Keratinocyte (primary cell): ENCODE results near the gene VAMP5. TPM values are rescaled to one million over a fixed set of nuclear protein-coding genes. Genes with fewer than 3 reads are reported as not detected.
"Not testable (repeated sequence)": the region's sequence is repeated elsewhere in the genome, so short reads cannot be mapped to it uniquely, and the experiment has no call there.

Source experiments
- DNase-seq: peaks from one replicate; pipeline ENCODE4 v3.0.0-alpha.2; 2011; ENCODE audit warnings: low read depth, missing footprints, low spot score
- FAIRE-seq: peaks from 2 replicates; lab custom pipeline; 2011; peaks lifted over from hg19 to GRCh38; lab: Jason Lieb, UNC
- H2AFZ ChIP-seq: 2 replicates; pipeline ENCODE4 v1.6.0; 2012; ENCODE audit warnings: low read length, control low read depth, inconsistent platforms; ENCODE audit not compliant: control insufficient read depth
- H3K27ac ChIP-seq: 2 replicates; pipeline ENCODE4 v1.5.1; 2011; ENCODE audit warnings: low read length; ENCODE audit not compliant: control insufficient read depth, insufficient read depth
- H3K27me3 ChIP-seq: 3 replicates; pipeline ENCODE4 v1.6.0; 2011; ENCODE audit warnings: low read length; ENCODE audit not compliant: control insufficient read depth, insufficient read depth; ENCODE audit errors: extremely low read depth
- H3K36me3 ChIP-seq, 2 experiments: 2 replicates in 1 of 2; 3 replicates in 1 of 2; pipeline ENCODE4 v1.5.1; 2011; ENCODE audit warnings: low read length in 2 of 2, mild to moderate bottlenecking in 1 of 2; ENCODE audit not compliant: control insufficient read depth in 2 of 2, insufficient read depth in 2 of 2; ENCODE audit errors: extremely low read depth in 1 of 2
- H3K4me1 ChIP-seq: 3 replicates; pipeline ENCODE4 v1.5.1; 2011; ENCODE audit warnings: low read length; ENCODE audit not compliant: control insufficient read depth, insufficient read depth; ENCODE audit errors: extremely low read depth
- H3K4me2 ChIP-seq: 3 replicates; pipeline ENCODE4 v1.6.0; 2011; ENCODE audit warnings: low read depth, low read length; ENCODE audit not compliant: control insufficient read depth, insufficient read depth; ENCODE audit errors: extremely low read depth
- H3K4me3 ChIP-seq, 3 experiments: fragments of 200-600 bp in 1 of 3; sonication (generic) in 1 of 3; 2 replicates in 2 of 3; 3 replicates in 1 of 3; pipeline ENCODE4 v1.5.1; 2011 to 2016; ENCODE audit warnings: low read length in 3 of 3, mild to moderate bottlenecking in 3 of 3, control low read depth in 2 of 3, inconsistent platforms in 1 of 3, low read depth in 1 of 3, mixed read lengths in 1 of 3, mixed run types in 1 of 3, moderate library complexity in 1 of 3; ENCODE audit not compliant: control insufficient read depth in 2 of 3, insufficient read depth in 2 of 3; ENCODE audit errors: extremely low read depth in 1 of 3
- H3K79me2 ChIP-seq: 2 replicates; pipeline ENCODE4 v1.6.0; 2012; ENCODE audit warnings: low read length; ENCODE audit not compliant: control insufficient read depth, insufficient read depth
- H3K9ac ChIP-seq: 3 replicates; pipeline ENCODE4 v1.6.0; 2011; ENCODE audit warnings: low read length; ENCODE audit not compliant: control insufficient read depth, insufficient read depth; ENCODE audit errors: extremely low read depth
- H3K9me1 ChIP-seq: 3 replicates; pipeline ENCODE4 v1.6.0; 2011; ENCODE audit warnings: low read length; ENCODE audit not compliant: control insufficient read depth, insufficient read depth; ENCODE audit errors: extremely low read depth
- H3K9me3 ChIP-seq: 2 replicates; pipeline ENCODE4 v1.5.1; 2012; ENCODE audit warnings: low read depth, low read length; ENCODE audit not compliant: control insufficient read depth
- H4K20me1 ChIP-seq: 3 replicates; pipeline ENCODE4 v1.6.0; 2011; ENCODE audit warnings: low read length; ENCODE audit not compliant: control insufficient read depth, insufficient read depth; ENCODE audit errors: extremely low read depth
- CTCF ChIP-seq, 3 experiments: IDR thresholded peaks in 1 of 3; conservative IDR thresholded peaks in 1 of 3; optimal IDR thresholded peaks in 1 of 3; 2 replicates in 2 of 3; 3 replicates in 1 of 3; pipeline versions ENCODE3 to v1.5.1; 2011; ENCODE audit warnings: low read length in 3 of 3, mild to moderate bottlenecking in 3 of 3, moderate library complexity in 2 of 3, control low read depth in 1 of 3, inconsistent platforms in 1 of 3; ENCODE audit not compliant: insufficient read depth in 2 of 3; ENCODE audit errors: extremely low read depth in 1 of 3
- EZH2 ChIP-seq: IDR thresholded peaks from one replicate; pipeline ENCODE4 v1.6.1; 2012; ENCODE audit warnings: inconsistent platforms, mild to moderate bottlenecking, low read length, moderate library complexity
- dilution Hi-C: fragments of 300-500 bp; cut with MboI; formaldehyde crosslinking; loops from one replicate; pipeline ENCODE4 v1.7.0; 2020; ENCODE audit warnings: low sequenced_read_pairs; ENCODE audit not compliant: extremely low pct_ligation_motif_present
- polyA plus RNA-seq, 5 experiments: library from polyadenylated mRNA; depleted of rRNA in 3 of 5; stranded (reverse) in 3 of 5; stranded (forward) in 1 of 5; unstranded in 1 of 5; fragments of >200 nt; gene quantifications; 1 replicate in 1 of 5; 2 replicates in 3 of 5; 3 replicates in 1 of 5; pipeline versions ENCODE4 v1.2.1 to v1.2.3, GENCODE V29; 2011 to 2012; ENCODE audit warnings: missing spikeins in 2 of 5, low read depth in 1 of 5, low replicate concordance in 1 of 5

VAMP5 gene
- polyA plus RNA-seq, 1 donor (not counting 4 experiments of a cell fraction or from before 2014, with no cell fraction given) = 11.0 TPM

DNA sequence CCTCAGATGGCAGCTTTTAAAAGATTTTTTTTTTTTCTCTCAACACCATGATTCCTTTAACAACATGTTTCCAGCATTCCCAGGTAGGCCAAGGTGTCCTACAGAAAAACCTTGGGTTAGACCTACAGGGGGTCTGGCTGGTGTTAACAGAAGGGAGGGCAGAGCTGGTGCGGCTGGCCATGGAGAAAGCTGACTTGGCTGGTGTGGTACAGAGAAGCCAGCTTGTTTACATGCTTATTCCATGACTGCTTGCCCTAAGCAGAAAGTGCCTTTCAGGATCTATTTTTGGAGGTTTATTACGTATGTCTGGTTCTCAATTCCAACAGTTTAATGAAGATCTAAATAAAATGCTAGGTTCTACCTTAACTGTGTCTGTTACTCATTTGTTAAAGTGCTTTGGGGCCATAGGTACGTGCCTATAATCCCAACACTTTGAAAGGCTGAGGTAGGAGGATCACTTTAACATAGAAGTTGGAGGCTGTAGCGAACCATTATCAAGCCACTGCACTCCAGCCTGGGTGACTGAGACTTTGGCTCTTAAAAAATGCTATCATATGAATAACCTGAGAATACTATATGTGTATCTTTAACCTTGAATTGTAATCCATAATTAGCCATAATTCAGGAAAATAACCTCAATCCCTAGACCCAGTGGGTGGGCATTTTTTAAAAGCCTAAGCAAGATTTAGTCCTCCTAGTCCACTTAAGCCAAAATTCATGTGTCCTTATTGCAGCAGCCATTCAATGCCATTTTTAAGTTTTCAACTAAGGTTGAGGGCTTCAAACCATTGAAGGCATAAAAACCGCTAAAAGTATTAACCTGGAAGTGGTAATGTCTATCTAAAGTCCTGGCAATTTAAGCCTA, 39.1 kb upstream of the VAMP5 start:
- H3K4me2 ChIP-seq, H3K27ac ChIP-seq, dilution Hi-C loops, H3K9me3 ChIP-seq, H2AFZ ChIP-seq, H3K9me1 ChIP-seq, H3K4me3 ChIP-seq, FAIRE-seq, H3K27me3 ChIP-seq, H3K9ac ChIP-seq, DNase-seq: not testable (repeated sequence)
- H3K36me3 ChIP-seq = peaks cover 13 to 48% of the 10 kb centered on the region in 2 experiments
- peaks cover 41% of the 10 kb centered on the region for H4K20me1 ChIP-seq
- peaks cover 29% of the 10 kb centered on the region for H3K79me2 ChIP-seq
- peaks cover 49% of the 10 kb centered on the region for H3K4me1 ChIP-seq

DNA sequence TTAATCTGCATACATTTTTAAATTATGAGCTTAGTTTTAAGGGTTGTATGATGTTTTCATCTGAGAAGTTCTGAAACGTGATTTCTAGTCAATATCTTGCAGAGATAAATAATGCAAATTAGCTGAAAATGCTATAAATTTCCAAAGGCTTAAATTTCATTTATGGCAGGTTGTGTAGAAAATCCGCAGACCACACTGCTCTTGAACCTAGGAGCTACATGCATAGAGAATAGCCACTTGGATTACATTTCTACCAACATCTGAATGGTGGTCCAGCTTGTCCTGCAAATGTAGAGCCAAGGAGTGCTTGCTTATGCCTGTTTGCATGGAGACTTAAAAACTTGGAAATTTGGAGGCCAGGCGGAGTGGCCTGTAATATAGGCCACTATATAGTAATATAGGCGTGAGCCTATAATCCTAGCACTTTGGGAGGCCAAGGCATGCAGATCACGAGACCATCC, 38.4 kb upstream of the VAMP5 start:
- no peak overlapping the region for H2AFZ ChIP-seq
- H3K4me1 ChIP-seq = peaks cover 48% of the 10 kb centered on the region
- H3K27me3 ChIP-seq = no peaks in the 10 kb centered on the region
- TF ChIP-seq CTCF (optimal IDR thresholded peaks at IDR 0.05 in 1 of 3, IDR thresholded peaks at IDR 0.05 in 1 of 3, conservative IDR thresholded peaks at IDR 0.05 in 1 of 3; ENCODE audit: extremely low read depth in 1 of 3, insufficient read depth in 2 of 3, low read length in 3 of 3) (no peak), EZH2 (no peak)
- H3K27ac ChIP-seq = no peak overlapping the region
- H3K9me1 ChIP-seq = peaks cover 2% of the 10 kb centered on the region
- FAIRE-seq (no peak), DNase-seq (no peak)
- no peak overlapping the region for H3K4me3 ChIP-seq
- peaks cover 17 to 43% of the 10 kb centered on the region in 2 experiments for H3K36me3 ChIP-seq
- dilution Hi-C loops = no loop called here
- H3K4me2 ChIP-seq = no peak overlapping the region
- H3K9ac ChIP-seq = no peak overlapping the region
- peaks cover 22% of the 10 kb centered on the region for H3K79me2 ChIP-seq
- H3K9me3 ChIP-seq = no peaks in the 10 kb centered on the region
- peaks cover 35% of the 10 kb centered on the region for H4K20me1 ChIP-seq
